ENCODE data around the gene LYRM4.
"Not testable (repeated sequence)": the region's sequence is repeated elsewhere in the genome, so short reads cannot be mapped to it uniquely, and the experiment has no call there.

The LYRM4 gene

GRCh38 chr6:5078121-5078669 lies 182.6 kb downstream of the LYRM4 start:
- no peak for DNase-seq (ENCODE audit: low spot score)

DNA sequence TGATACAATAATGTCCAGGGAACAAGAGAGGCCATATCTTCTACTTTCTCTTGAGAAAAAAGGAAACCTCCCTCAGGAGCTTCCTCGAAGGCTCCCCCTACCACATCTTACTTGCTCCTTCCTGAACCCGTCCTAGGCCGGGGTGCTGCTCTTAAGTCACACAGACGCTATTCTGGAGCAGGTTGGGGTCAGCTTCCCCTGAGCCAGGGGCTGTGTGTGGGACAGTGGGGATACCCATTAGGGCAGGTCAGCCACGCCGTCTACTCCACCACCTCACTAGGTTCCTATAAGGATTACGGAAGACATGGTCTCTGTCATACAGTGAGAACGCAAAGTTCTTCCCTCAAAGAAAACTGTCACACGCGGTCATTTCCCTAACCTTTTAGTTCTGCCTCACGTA lies 183.8 kb downstream of the LYRM4 start:
- no peak for DNase-seq (ENCODE audit: low spot score)

GRCh38 chr6:5073992-5074391 lies 186.8 kb downstream of the LYRM4 start:
- no peak for DNase-seq (ENCODE audit: low spot score)

GRCh38 chr6:5072440-5072839 lies 188.3 kb downstream of the LYRM4 start:
- no peak for DNase-seq (ENCODE audit: low spot score)

- no peak for DNase-seq (ENCODE audit: low spot score)
These were observed 189.5 kb downstream of the LYRM4 start for GRCh38 chr6:5071216-5071615.

- no peak for DNase-seq (ENCODE audit: low spot score)
These were observed 192.5 kb downstream of the LYRM4 start for GRCh38 chr6:5068153-5068751.

DNA sequence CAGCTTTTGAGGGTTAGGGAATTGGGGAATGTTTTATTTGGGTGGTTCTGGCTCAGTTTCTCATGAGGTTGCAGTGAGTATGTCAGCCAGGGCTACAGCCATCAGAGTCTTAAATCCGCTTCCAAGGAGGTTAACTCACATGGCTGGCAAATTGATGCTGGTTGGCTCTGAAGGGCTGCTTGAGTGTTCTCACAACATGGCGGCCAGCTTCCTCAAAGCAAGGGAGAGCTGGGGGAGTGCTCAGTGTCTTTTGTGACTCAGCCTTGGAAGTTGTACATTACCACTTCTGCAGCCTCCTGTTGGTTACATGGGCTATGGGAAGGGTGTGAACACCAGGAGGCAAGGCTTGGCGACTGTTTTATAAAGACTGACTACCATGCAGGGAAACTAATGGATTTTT lies 193.4 kb downstream of the LYRM4 start:
- DNase-seq (ENCODE audit: low spot score) = no peak

DNA sequence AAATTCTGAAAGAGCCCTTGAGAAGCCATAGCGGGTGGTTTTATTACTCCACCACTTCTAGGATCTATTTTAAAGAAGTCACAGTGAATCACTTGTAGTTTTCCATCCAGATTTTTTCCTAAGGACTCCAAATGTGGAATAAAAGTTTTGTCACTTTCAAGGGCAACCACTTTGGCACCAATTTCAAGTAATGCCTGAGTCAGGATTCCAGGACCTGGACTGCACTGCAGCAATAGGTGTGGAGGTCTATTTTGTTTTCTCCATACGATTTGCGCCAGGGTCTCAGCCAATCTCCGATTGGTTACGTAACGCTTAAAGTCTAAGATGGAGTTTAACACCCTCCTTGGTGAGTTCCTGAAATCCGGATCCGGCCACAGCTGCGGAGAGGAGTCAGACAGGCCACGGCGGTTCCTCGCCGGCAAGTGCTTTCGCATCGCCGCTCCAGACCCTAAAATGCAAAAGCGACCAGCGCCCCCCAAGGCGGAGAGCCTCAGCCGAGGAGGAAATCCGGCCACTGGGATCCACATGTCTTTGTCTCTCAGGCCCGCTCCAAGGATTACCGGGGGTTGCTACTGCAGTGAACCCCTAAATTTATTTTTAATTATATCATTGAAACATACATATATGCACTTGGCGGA lies 194.2 kb downstream of the LYRM4 start:
- DNase-seq (ENCODE audit: low spot score) = no peak

- DNase-seq (ENCODE audit: low spot score) = no peak
These were observed 197.1 kb downstream of the LYRM4 start for GRCh38 chr6:5063617-5064016.

DNA sequence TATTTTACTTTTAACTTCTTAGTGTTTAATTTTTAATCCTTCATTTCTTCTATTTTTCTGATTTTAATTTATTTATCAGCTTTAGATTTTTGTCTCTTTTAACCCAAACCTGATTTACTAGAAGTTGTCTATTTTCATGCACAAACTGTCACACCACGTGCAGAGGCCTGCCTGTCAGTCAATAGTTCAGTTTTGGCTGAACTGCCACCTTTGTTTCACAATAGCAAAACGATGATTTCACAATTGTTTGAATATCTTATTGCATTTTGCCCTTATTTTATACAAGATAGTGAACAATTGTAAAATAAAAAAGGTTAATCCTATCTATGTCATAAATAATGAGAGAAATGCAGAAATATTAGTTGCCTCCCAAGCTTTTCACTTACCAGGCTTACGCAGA lies 199.6 kb downstream of the LYRM4 start:
- no peak for DNase-seq (ENCODE audit: low spot score)

GRCh38 chr6:5060439-5060838 lies 200.3 kb downstream of the LYRM4 start:
- not testable (repeated sequence) for DNase-seq (ENCODE audit: low spot score)

- DNase-seq (ENCODE audit: low spot score) = no peak
These were observed 201.5 kb downstream of the LYRM4 start for GRCh38 chr6:5059036-5059896.
